Duodenal mucosa (tissue), 2 donors: ENCODE measurements around the gene CCBE1.

Experiments used
- H3K27ac ChIP-seq: one replicate; pipeline ENCODE4 v1.7.0; 2013; ENCODE audit warnings: low read depth, low read length
- H3K27me3 ChIP-seq, 2 donors: one replicate each; pipeline ENCODE4 v1.7.0; 2013; ENCODE audit warnings: low read length in 2 of 2, control low read depth in 1 of 2; ENCODE audit not compliant: insufficient read depth in 2 of 2, control insufficient read depth in 1 of 2
- H3K36me3 ChIP-seq, 2 donors: one replicate each; pipeline ENCODE4 v1.7.0; 2013; ENCODE audit warnings: low read length in 2 of 2, control low read depth in 1 of 2; ENCODE audit not compliant: insufficient read depth in 2 of 2, control insufficient read depth in 1 of 2
- H3K4me1 ChIP-seq, 2 donors: one replicate each; pipeline ENCODE4 v1.7.0; 2013; ENCODE audit warnings: low read length in 2 of 2, control low read depth in 1 of 2; ENCODE audit not compliant: insufficient read depth in 2 of 2, control insufficient read depth in 1 of 2
- H3K4me3 ChIP-seq, 2 donors: one replicate each; pipeline ENCODE4 v1.7.0; 2013; ENCODE audit warnings: low read length in 2 of 2, low read depth in 1 of 2
- H3K9ac ChIP-seq, 2 donors: one replicate each; pipeline ENCODE4 v1.7.0; 2013; ENCODE audit warnings: low read length in 2 of 2, low read depth in 1 of 2
- H3K9me3 ChIP-seq, 2 donors: one replicate each; pipeline ENCODE4 v1.7.0; 2013; ENCODE audit warnings: low read length in 2 of 2, control low read depth in 1 of 2; ENCODE audit not compliant: control insufficient read depth in 1 of 2

CCBE1 gene

DNA sequence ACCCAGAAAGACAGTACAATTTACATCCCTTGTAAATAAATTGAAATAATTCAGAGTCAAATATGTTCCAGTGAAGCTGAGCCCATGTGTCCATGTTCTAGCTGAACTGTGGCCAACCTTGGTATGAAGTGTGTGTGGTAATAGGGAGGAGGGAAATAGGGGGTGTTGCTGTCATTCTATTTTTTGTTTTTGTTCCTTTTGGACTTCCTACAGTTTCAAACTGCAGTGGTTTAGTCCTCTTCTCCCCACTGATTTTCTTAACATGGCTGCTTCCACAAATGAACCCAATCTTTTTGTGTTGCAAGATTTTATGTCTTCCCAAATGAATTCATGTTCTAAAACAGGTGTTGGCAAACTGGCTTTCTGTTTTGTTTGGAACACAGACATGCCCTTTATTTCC, 156.9 kb downstream of the CCBE1 start:
- Histone ChIP-seq H3K9ac (no peak overlapping the region), H3K36me3 (no peaks in the 10 kb centered on the region), H3K9me3 (no peaks in the 10 kb centered on the region), H3K4me1 (no peaks in the 10 kb centered on the region), H3K4me3 (no peak overlapping the region), H3K27me3 (no peaks in the 10 kb centered on the region), H3K27ac (no peak overlapping the region)

DNA sequence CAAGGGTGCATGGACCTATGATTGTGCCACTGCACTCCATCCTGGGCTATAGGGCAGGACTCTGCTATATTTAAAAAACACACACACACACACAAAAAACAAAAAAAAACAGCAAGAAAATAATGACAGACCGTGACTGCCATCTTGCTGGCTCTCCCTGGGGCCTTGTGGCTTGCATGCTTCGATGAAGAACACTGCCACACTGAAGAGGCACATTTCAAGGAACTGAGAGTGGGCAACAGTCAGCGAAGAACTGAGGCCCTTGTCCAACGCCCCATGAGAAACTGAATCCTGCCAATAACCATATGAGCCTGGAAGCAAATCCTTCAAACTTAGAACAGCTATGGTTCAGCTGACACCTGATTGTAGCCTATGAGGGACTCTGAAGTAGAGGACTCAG, 158.1 kb downstream of the CCBE1 start:
- no peak overlapping the region for H3K9ac ChIP-seq
- H3K27me3 ChIP-seq = no peaks in the 10 kb centered on the region
- no peaks in the 10 kb centered on the region for H3K36me3 ChIP-seq
- no peak overlapping the region for H3K4me3 ChIP-seq
- H3K9me3 ChIP-seq = no peaks in the 10 kb centered on the region
- H3K27ac ChIP-seq = no peak overlapping the region
- no peaks in the 10 kb centered on the region for H3K4me1 ChIP-seq

DNA sequence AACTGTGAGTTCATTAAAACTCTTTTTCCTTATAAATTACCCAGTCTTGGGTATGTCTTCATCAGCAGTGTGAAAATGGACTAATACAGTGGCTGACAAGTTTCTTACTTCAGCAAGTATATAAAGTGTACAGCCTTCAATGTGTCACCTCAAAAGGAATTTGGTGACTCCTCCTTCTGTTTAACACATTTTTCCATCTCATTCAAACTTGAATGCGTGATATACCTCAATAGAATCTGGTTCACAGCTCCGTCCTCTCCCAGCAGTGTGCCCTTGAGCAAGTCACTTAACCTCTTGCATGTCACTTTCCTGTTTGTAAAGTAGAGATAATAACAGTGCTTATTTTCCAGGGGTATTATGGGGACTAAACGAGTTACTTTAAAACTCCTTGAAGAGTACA, 159.6 kb downstream of the CCBE1 start:
- Histone ChIP-seq H3K9ac (no peak overlapping the region), H3K9me3 (no peaks in the 10 kb centered on the region)

DNA sequence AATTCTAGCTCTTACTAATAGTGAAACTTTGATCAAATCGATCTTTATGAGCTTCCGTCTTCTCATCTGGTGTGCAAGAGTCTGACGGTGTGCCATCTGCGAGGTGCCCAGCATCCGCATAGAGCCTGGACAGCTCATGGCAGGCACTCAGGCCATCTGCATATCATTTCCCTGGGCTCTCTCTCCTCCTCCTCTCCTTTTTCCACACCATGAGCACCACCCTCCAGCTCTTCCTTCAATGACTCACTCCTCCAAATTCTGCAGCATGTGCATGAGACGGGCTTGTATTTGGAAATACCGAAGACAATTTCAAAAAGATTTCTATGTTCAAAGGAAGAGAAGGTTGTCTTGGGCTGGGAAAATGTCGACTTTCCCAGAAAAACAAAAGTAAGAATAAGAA, 161.1 kb downstream of the CCBE1 start:
- Histone ChIP-seq H3K27ac (no peak overlapping the region), H3K9me3 (no peaks in the 10 kb centered on the region), H3K27me3 (no peaks in the 10 kb centered on the region), H3K4me1 (no peaks in the 10 kb centered on the region), H3K9ac (no peak overlapping the region), H3K36me3 (no peaks in the 10 kb centered on the region), H3K4me3 (no peak overlapping the region)

More for the DNA sequence above, 159.6 kb downstream of the CCBE1 start:
- Histone ChIP-seq H3K27ac (no peak overlapping the region), H3K27me3 (no peaks in the 10 kb centered on the region), H3K4me1 (no peaks in the 10 kb centered on the region), H3K36me3 (no peaks in the 10 kb centered on the region), H3K4me3 (no peak overlapping the region)

DNA sequence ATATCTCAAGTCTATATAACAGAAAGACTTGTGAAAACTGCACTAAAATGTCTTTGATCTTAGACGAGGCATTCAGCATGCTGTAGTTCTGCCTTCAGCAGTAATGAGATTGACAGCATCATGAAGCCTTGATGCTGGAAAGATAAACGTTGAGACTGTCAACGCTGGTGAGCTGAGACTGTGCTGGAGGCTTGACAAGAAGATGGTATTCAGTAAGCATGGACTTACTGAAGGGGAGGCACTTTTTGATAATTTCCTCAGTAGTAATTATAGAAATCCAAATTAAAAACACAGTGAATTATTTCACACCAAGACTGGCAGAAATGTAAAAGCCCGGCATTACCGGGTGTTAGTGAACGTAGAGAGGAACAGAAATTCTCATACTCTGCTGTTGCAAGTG, 162.2 kb downstream of the CCBE1 start:
- Histone ChIP-seq H3K27ac (no peak overlapping the region), H3K9ac (no peak overlapping the region), H3K27me3 (no peaks in the 10 kb centered on the region), H3K4me1 (no peaks in the 10 kb centered on the region), H3K4me3 (no peak overlapping the region), H3K9me3 (no peaks in the 10 kb centered on the region), H3K36me3 (no peaks in the 10 kb centered on the region)

DNA sequence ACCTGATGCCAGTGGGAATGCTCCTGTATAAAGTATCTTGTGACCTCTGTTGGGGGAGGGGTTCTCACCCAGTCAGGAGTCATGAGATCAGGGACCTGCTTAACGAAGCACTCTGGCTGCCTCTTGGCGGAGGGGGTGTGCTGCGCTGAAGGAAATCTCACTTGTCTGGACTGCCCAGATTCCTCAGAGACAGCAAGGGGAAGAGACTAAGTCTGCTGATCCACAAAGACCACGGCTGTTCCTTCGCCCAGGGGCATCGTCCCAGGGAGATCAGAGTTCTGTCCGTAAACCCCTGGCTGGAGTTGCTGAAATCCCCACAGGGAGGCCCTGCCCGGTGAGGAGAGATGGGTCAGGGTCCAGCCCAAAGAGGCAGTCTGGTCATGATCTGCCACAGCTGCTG, 168.4 kb downstream of the CCBE1 start:
- no peak overlapping the region for H3K27ac ChIP-seq
- H3K27me3 ChIP-seq = no peaks in the 10 kb centered on the region
- H3K36me3 ChIP-seq = no peaks in the 10 kb centered on the region
- no peak overlapping the region for H3K4me3 ChIP-seq
- no peaks in the 10 kb centered on the region for H3K9me3 ChIP-seq
- no peaks in the 10 kb centered on the region for H3K4me1 ChIP-seq
- no peak overlapping the region for H3K9ac ChIP-seq

DNA sequence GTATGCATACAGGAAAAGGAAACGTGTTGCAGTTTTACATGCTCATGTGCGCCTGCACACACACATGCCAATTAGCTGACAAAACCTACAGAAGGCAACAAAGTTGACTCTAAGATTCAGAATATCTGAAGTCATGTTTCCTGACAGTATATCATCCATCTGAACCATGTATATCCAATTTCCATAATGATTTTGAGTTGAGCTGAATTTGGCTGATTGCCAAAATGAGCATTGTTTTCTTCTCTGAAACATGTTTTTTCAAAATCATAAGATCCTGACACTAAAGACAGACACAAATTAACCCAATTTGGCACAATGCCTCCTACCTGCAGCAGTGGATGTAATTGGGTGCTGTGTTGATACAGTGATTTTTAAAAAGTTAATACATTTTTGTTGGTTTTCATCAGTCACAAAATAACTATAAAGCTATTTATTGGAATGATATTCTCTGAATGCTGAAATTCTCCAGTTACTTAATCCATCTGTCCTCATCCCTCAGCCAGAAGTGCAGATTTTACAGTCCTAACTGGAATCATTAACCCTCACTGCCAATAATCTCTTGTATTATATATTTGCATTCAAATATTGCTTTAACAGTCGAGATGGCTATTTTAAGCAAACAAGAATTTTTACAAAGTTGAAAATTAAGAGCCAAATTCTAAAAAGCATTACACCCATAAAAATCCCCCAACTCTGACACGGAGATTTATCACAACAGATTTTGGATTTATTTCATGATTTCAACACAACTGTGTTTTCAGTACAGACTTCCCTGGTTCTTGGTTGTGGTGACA, 176.5 kb downstream of the CCBE1 start:
- H3K27ac ChIP-seq = no peak overlapping the region
- H3K9ac ChIP-seq = no peak overlapping the region
- H3K4me3 ChIP-seq = no peak overlapping the region
- no peaks in the 10 kb centered on the region for H3K27me3 ChIP-seq
- H3K9me3 ChIP-seq = no peaks in the 10 kb centered on the region
- H3K4me1 ChIP-seq = peaks cover 0 to 7% of the 10 kb centered on the region in 2 donors
- no peaks in the 10 kb centered on the region for H3K36me3 ChIP-seq

DNA sequence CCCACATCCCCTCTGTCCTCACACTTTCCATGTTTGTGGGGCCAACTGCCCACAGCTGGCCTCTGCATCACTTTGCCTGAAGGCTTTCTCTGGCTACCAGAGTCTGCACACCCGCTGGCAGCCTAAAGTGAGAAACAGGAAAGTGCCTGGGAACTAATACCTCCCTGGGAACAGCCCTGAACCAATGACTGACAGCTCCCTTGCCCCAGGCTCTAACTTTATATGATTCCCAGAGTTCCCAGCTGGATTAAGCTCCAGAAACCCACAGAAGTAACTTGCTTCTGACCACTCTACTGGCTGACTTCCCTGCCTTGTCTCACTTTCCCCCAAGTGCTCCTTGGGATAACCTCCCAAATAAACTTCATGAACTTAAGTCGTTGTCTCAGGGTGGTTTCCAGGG, 178.5 kb downstream of the CCBE1 start:
- Histone ChIP-seq H3K27ac (no peak overlapping the region), H3K4me1 (peaks cover 3 to 7% of the 10 kb centered on the region in 2 donors)

DNA sequence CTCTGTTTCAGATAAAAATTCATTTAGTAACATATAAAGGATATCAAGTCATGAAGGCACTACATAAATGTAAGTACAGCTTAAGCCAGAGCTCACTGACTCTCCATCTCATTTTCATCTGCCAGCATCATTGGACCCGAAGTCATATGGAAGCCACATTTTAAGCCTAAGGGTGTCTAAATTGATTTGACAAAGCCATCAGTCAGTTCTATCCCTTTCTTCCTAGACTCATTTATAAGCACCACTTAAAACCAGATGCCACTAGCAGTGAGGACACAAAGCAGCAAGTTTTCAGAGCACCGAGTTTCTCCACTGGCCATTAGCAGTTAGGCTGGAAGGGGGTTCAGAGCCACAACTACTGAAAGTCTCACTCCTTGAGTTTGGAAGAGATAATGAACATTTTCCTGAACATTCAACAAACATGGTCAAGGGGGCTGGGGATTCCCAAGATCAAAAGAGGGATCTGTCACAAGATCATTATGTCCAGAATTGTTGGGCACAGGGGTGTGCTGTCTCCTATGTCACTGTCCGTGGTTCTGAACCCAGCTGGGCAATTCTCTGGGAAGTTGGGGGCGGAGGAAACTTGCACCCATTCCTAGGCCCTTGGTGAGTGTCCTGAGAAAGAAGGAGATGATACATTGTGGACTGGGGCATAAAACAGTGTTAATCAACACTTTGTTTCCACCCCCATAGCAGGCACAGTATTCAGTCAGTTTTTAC, 179.6 kb downstream of the CCBE1 start:
- no peak overlapping the region for H3K27ac ChIP-seq
- no peak overlapping the region for H3K9ac ChIP-seq

More for the DNA sequence above, 178.5 kb downstream of the CCBE1 start:
- Histone ChIP-seq H3K4me3 (no peak overlapping the region), H3K27me3 (peaks cover 0 to 2% of the 10 kb centered on the region in 2 donors), H3K9me3 (no peaks in the 10 kb centered on the region), H3K36me3 (no peaks in the 10 kb centered on the region), H3K9ac (no peak overlapping the region)

DNA sequence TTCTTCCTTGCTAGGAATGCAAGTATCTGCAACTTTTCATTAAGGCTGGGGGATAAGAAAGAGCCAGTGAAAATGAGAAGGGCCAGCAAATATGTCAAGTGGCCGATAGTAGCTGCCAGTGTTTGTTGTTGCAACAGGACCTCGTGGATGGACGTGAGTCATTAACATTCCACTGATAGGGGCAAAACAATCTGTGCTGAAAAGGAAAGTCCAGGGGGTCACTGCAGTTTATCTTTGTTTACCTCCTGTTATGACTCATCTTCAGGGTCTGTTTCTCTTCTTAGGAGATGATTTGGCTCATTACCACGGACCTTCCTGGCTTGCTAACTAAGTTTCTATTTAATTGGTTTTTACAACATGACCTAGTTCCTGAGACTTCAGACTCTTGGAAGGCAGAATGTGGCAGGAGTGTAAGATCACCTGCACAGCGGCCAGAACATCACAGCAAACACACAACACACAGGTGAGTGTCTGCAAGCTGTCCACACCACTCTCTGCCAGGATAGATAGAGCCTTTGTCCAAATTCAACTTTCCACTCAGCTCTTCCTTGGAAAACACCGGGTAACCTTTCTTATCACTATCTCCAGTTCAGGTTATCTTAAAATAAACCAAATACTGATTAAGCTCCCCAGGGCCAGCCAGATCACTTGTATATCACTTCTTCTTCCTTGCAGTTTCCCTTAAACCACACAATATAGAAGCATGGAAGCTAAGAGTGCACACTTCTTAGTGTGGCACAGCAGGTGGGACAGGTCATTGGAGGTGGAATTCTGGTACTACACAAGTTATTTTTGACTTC, 180.7 kb downstream of the CCBE1 start:
- Histone ChIP-seq H3K27ac (no peak overlapping the region), H3K36me3 (no peaks in the 10 kb centered on the region), H3K4me1 (peaks cover 3 to 7% of the 10 kb centered on the region in 2 donors), H3K27me3 (peaks cover 0 to 2% of the 10 kb centered on the region in 2 donors), H3K9me3 (no peaks in the 10 kb centered on the region), H3K4me3 (no peak overlapping the region), H3K9ac (no peak overlapping the region)

More for the DNA sequence above, 179.6 kb downstream of the CCBE1 start:
- no peak overlapping the region for H3K4me3 ChIP-seq
- H3K27me3 ChIP-seq = peaks cover 0 to 2% of the 10 kb centered on the region in 2 donors
- H3K9me3 ChIP-seq = no peaks in the 10 kb centered on the region
- H3K36me3 ChIP-seq = no peaks in the 10 kb centered on the region
- H3K4me1 ChIP-seq = peaks cover 3 to 7% of the 10 kb centered on the region in 2 donors
